Kidney (tissue), 14 donors: Measurements from ENCODE around the gene RNF7. TPM values are rescaled to one million over a fixed set of nuclear protein-coding genes. Genes with fewer than 3 reads are reported as not detected.

ENCODE experiments used
- DNase-seq, 5 donors: peaks; one replicate each; pipeline ENCODE4 v3.0.0-alpha.2; 2013 to 2020
- FAIRE-seq: peaks from 2 replicates; lab custom pipeline; 2012; peaks lifted over from hg19 to GRCh38; lab: Jason Lieb, UNC
- H3K27ac ChIP-seq, 2 donors: one replicate each; pipeline ENCODE4 v1.7.0; 2013; ENCODE audit warnings: low read depth in 2 of 2, low read length in 2 of 2, inconsistent platforms in 1 of 2
- H3K27me3 ChIP-seq: one replicate; pipeline ENCODE4 v1.7.1; 2013; ENCODE audit warnings: low read length, inconsistent platforms; ENCODE audit not compliant: control insufficient read depth, insufficient read depth
- H3K36me3 ChIP-seq, 3 donors: one replicate each; pipeline versions ENCODE4 v1.7.0 to v1.7.1; 2013; ENCODE audit warnings: low read length in 3 of 3, control low read depth in 1 of 3, inconsistent platforms in 1 of 3; ENCODE audit not compliant: insufficient read depth in 3 of 3, control insufficient read depth in 2 of 3
- H3K4me1 ChIP-seq, 3 donors: one replicate each; pipeline versions ENCODE4 v1.7.0 to v1.7.1; 2013; ENCODE audit warnings: low read length in 3 of 3, inconsistent platforms in 1 of 3, low read depth in 1 of 3; ENCODE audit not compliant: control insufficient read depth in 2 of 3, insufficient read depth in 2 of 3
- H3K4me3 ChIP-seq, 3 donors: one replicate each; pipeline versions ENCODE4 v1.7.0 to v1.8.1; 2013; ENCODE audit warnings: low read length in 3 of 3, control low read depth in 1 of 3, inconsistent platforms in 1 of 3
- H3K9ac ChIP-seq, 3 donors: one replicate each; pipeline versions ENCODE4 v1.7.0 to v1.7.1; 2013; ENCODE audit warnings: low read length in 3 of 3, control low read depth in 1 of 3, inconsistent platforms in 1 of 3
- H3K9me3 ChIP-seq, 3 donors: one replicate each; pipeline versions ENCODE4 v1.7.0 to v1.7.1; 2013; ENCODE audit warnings: low read length in 3 of 3, control low read depth in 1 of 3, inconsistent platforms in 1 of 3; ENCODE audit not compliant: control insufficient read depth in 2 of 3, insufficient read depth in 1 of 3
- intact Hi-C: fragments of 100-400 bp; cut with DNase I; formaldehyde crosslinking; loops from one replicate; pipeline ENCODE4 v1.11.1; 2022
- polyA plus RNA-seq: library from polyadenylated mRNA; stranded (reverse); fragments of 350-450 nt; fragmentation: Illumina TruSeq; extraction: RNeasy Lipid Tissue Mini Kit (QIAGEN cat#74804); gene quantifications from one replicate; pipeline ENCODE4 v1.2.3, GENCODE V29; 2014; ENCODE audit warnings: low read depth, low replicate concordance; ENCODE audit not compliant: insufficient read depth
- total RNA-seq: library from RNA; stranded (reverse); fragmentation: NEBNext Ultra II Directional; extraction: Animal tissue kit (Norgen Biotek cat#: 25700); gene quantifications from one replicate; pipeline ENCODE4 v1.2.1, GENCODE V29; 2021
- TF ChIP-seq, protein P1 (sequence below): IDR thresholded peaks from 3 replicates; pipeline ENCODE4 v1.5.1; 2012; ENCODE audit warnings: mild to moderate bottlenecking, moderate library complexity, borderline replicate concordance; ENCODE audit not compliant: insufficient read depth; ENCODE audit errors: extremely low read depth
- donor health status: control.
- donor health status: control.
- donor health status: control.
- donor health status: control.
- donor health status: control.
- donor health status: DM: yes; HTN: yes; CAD: no.
- donor health status: Normal renal cell carcinoma (clear cell type).

The RNF7 gene
- total and polyA plus RNA-seq, 2 donors from 2014 or later = 83.2 to 138 TPM

GRCh38 chr3:141735770-141736465, 2.2 kb upstream of the RNF7 start:
- H3K4me3 ChIP-seq = no peak overlapping the region
- FAIRE-seq (no peak), DNase-seq (no peak)
- no peak overlapping the region for H3K27ac ChIP-seq
- H3K4me1 ChIP-seq = peaks cover 0 to 8% (median 0%) of the 10 kb centered on the region in 3 donors
- no peak overlapping the region for H3K9ac ChIP-seq
- TF ChIP-seq, protein P1, sequence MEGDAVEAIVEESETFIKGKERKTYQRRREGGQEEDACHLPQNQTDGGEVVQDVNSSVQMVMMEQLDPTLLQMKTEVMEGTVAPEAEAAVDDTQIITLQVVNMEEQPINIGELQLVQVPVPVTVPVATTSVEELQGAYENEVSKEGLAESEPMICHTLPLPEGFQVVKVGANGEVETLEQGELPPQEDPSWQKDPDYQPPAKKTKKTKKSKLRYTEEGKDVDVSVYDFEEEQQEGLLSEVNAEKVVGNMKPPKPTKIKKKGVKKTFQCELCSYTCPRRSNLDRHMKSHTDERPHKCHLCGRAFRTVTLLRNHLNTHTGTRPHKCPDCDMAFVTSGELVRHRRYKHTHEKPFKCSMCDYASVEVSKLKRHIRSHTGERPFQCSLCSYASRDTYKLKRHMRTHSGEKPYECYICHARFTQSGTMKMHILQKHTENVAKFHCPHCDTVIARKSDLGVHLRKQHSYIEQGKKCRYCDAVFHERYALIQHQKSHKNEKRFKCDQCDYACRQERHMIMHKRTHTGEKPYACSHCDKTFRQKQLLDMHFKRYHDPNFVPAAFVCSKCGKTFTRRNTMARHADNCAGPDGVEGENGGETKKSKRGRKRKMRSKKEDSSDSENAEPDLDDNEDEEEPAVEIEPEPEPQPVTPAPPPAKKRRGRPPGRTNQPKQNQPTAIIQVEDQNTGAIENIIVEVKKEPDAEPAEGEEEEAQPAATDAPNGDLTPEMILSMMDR = no peak
- H3K27me3 ChIP-seq = no peaks in the 10 kb centered on the region
- no peaks in the 10 kb centered on the region for H3K36me3 ChIP-seq
- intact Hi-C loops = no loop called here
- no peaks in the 10 kb centered on the region for H3K9me3 ChIP-seq

- peaks cover 0 to 10% (median 0%) of the 10 kb centered on the region in 3 donors for H3K4me1 ChIP-seq
- H3K27me3 ChIP-seq = no peaks in the 10 kb centered on the region
- DNase-seq = no peak
- no peaks in the 10 kb centered on the region for H3K9me3 ChIP-seq
- intact Hi-C loops = no loop called here
- H3K36me3 ChIP-seq = no peaks in the 10 kb centered on the region
- H3K9ac ChIP-seq = no peak overlapping the region
- no peak overlapping the region for H3K4me3 ChIP-seq
- no peak overlapping the region for H3K27ac ChIP-seq
- TF ChIP-seq, protein P1 = no peak
- no peak for FAIRE-seq
These were observed 1.0 kb upstream of the RNF7 start for GRCh38 chr3:141737093-141737492.

DNA sequence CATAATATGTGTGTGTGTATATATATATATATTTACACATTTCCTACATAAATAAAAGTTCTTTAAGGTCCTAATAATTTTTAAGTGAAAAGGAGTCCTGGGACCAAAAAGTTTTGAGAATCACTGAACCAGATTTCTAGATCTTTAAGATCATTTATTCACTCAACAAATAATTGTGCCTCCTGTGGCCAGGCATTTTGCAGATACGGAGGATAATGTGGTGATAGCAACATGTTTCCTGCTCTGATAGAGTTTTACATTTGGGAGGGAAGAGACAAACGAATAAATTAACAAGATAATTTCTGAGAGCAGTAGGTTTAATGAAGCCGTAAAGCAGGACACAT, 448 bp upstream of the RNF7 start:
- Histone ChIP-seq H3K27ac (peak overlapping the region; percentile 63 to 88), H3K27me3 (no peaks in the 10 kb centered on the region), H3K4me1 (peaks cover 0 to 10% (median 0%) of the 10 kb centered on the region in 3 donors), H3K4me3 (peak overlapping the region; percentile 49 to 95 (median 81)), H3K36me3 (peaks cover 0 to 2% (median 0%) of the 10 kb centered on the region in 3 donors), H3K9ac (peak overlapping the region in 2 of 3 donors; percentile 82), H3K9me3 (no peaks in the 10 kb centered on the region)
- FAIRE-seq = peak; percentile 27
- TF ChIP-seq, protein P1 = no peak
- intact Hi-C loops = no loop called here
- DNase-seq = no peak
